Astrocyte (in vitro differentiated cells and primary cell): ENCODE data around the gene CMIP. TPM values are rescaled to one million over a fixed set of nuclear protein-coding genes. Genes with fewer than 3 reads are reported as not detected.

Experiments
- DNase-seq: peaks from one replicate; pipeline ENCODE4 v3.0.0-alpha.2; 2010; ENCODE audit warnings: low read depth
- FAIRE-seq: peaks from 2 replicates; lab custom pipeline; 2011; peaks lifted over from hg19 to GRCh38; lab: Jason Lieb, UNC
- H2AFZ ChIP-seq: 2 replicates; pipeline ENCODE4 v1.6.0; 2012; ENCODE audit warnings: low read depth, low read length, inconsistent platforms
- H3K27ac ChIP-seq: 2 replicates; pipeline ENCODE4 v1.5.1; 2011; ENCODE audit warnings: low read depth, low read length, inconsistent platforms
- H3K27me3 ChIP-seq: 2 replicates; pipeline ENCODE4 v1.6.0; 2011; ENCODE audit warnings: low read length, inconsistent platforms; ENCODE audit not compliant: insufficient read depth
- H3K36me3 ChIP-seq: 2 replicates; pipeline ENCODE4 v1.5.1; 2011; ENCODE audit warnings: low read length, inconsistent platforms; ENCODE audit not compliant: insufficient read depth
- H3K4me1 ChIP-seq: 2 replicates; pipeline ENCODE4 v1.5.1; 2011; ENCODE audit warnings: low read length, inconsistent platforms; ENCODE audit not compliant: insufficient read depth
- H3K4me2 ChIP-seq: 2 replicates; pipeline ENCODE4 v1.6.0; 2012; ENCODE audit warnings: low read length, inconsistent platforms
- H3K4me3 ChIP-seq: 2 replicates; pipeline ENCODE4 v1.5.1; 2011; ENCODE audit warnings: low read depth, mild to moderate bottlenecking, low read length, inconsistent platforms; ENCODE audit not compliant: insufficient read depth
- H3K79me2 ChIP-seq: 2 replicates; pipeline ENCODE4 v1.6.0; 2012; ENCODE audit warnings: mild to moderate bottlenecking, low read length, inconsistent platforms; ENCODE audit not compliant: insufficient read depth
- H3K9ac ChIP-seq: 2 replicates; pipeline ENCODE4 v1.6.0; 2012; ENCODE audit warnings: mild to moderate bottlenecking, low read length, inconsistent platforms
- H3K9me3 ChIP-seq: 2 replicates; pipeline ENCODE4 v1.5.1; 2012; ENCODE audit warnings: low read depth, mild to moderate bottlenecking, low read length, inconsistent platforms; ENCODE audit not compliant: insufficient read depth
- H4K20me1 ChIP-seq: 2 replicates; pipeline ENCODE4 v1.6.0; 2012; ENCODE audit warnings: low read length, inconsistent platforms; ENCODE audit not compliant: insufficient read depth
- H3K27ac Mint-ChIP-seq: one replicate; pipeline ENCODE4 v1.8.0; 2021; ENCODE audit warnings: mild to moderate bottlenecking, mixed read lengths; ENCODE audit not compliant: unreplicated experiment
- H3K27me3 Mint-ChIP-seq: one replicate; pipeline ENCODE4 v1.8.0; 2021; ENCODE audit warnings: low read depth, mixed read lengths; ENCODE audit not compliant: unreplicated experiment
- H3K36me3 Mint-ChIP-seq: one replicate; pipeline ENCODE4 v1.8.0; 2021; ENCODE audit warnings: low read depth, mixed read lengths; ENCODE audit not compliant: unreplicated experiment
- H3K4me1 Mint-ChIP-seq: one replicate; pipeline ENCODE4 v1.8.0; 2021; ENCODE audit warnings: low read depth, mixed read lengths; ENCODE audit not compliant: unreplicated experiment
- H3K4me3 Mint-ChIP-seq: one replicate; pipeline ENCODE4 v1.8.0; 2021; ENCODE audit warnings: mild to moderate bottlenecking, moderate library complexity, mixed read lengths; ENCODE audit not compliant: unreplicated experiment
- H3K9me3 Mint-ChIP-seq: one replicate; pipeline ENCODE4 v1.8.0; 2021; ENCODE audit warnings: mild to moderate bottlenecking, mixed read lengths; ENCODE audit not compliant: unreplicated experiment
- CTCF ChIP-seq: IDR thresholded peaks from 2 replicates; pipeline ENCODE4 v1.5.1; 2011; ENCODE audit warnings: low read depth, mild to moderate bottlenecking, inconsistent platforms, low read length, moderate library complexity; ENCODE audit not compliant: insufficient read depth
- EZH2 ChIP-seq: IDR thresholded peaks from 2 replicates; pipeline ENCODE4 v1.6.1; 2012; ENCODE audit warnings: mild to moderate bottlenecking, low read length, inconsistent platforms; ENCODE audit not compliant: insufficient read depth
- total RNA-seq: library from RNA; stranded (reverse); gene quantifications from 2 replicates; pipeline ENCODE4 v1.2.1, GENCODE V29; 2021

Gene CMIP
- total RNA-seq, 1 donor from 2014 or later = 71.5 TPM

GRCh38 chr16:81620796-81621195 is 176.2 kb downstream of the CMIP start:
- H3K36me3 Mint-ChIP-seq = peaks cover 29% of the 10 kb centered on the region
- Histone ChIP-seq H4K20me1 (peaks cover 73% of the 10 kb centered on the region), H3K79me2 (peaks cover 16% of the 10 kb centered on the region), H3K36me3 (no peaks in the 10 kb centered on the region), H3K4me2 (no peak overlapping the region), H3K9ac (no peak overlapping the region), H3K9me3 (no peaks in the 10 kb centered on the region), H3K27ac (no peak overlapping the region), H3K4me3 (no peak overlapping the region), H3K4me1 (peaks cover 19% of the 10 kb centered on the region), H3K27me3 (no peaks in the 10 kb centered on the region), H2AFZ (no peak overlapping the region)
- no peak for DNase-seq
- no peak overlapping the region for H3K27ac Mint-ChIP-seq
- H3K9me3 Mint-ChIP-seq = peaks cover 4% of the 10 kb centered on the region
- FAIRE-seq = no peak
- H3K4me3 Mint-ChIP-seq = no peak overlapping the region
- H3K4me1 Mint-ChIP-seq = peaks cover 12% of the 10 kb centered on the region
- no peaks in the 10 kb centered on the region for H3K27me3 Mint-ChIP-seq
- TF ChIP-seq CTCF = no peak

- Histone ChIP-seq H3K9ac (no peak overlapping the region), H3K4me1 (peaks cover 19% of the 10 kb centered on the region), H3K4me2 (no peak overlapping the region), H3K27ac (no peak overlapping the region), H3K9me3 (no peaks in the 10 kb centered on the region), H3K79me2 (peaks cover 18% of the 10 kb centered on the region), H4K20me1 (peaks cover 73% of the 10 kb centered on the region), H2AFZ (no peak overlapping the region), H3K27me3 (no peaks in the 10 kb centered on the region), H3K4me3 (no peak overlapping the region), H3K36me3 (no peaks in the 10 kb centered on the region)
- Mint-ChIP-seq H3K36me3 (peaks cover 29% of the 10 kb centered on the region), H3K27ac (no peak overlapping the region), H3K9me3 (peaks cover 4% of the 10 kb centered on the region), H3K4me1 (peaks cover 11% of the 10 kb centered on the region), H3K27me3 (no peaks in the 10 kb centered on the region), H3K4me3 (no peak overlapping the region)
- FAIRE-seq = no peak
- TF ChIP-seq EZH2 (no peak), CTCF (no peak)
- no peak for DNase-seq
Measured at GRCh38 chr16:81621496-81621895, 176.9 kb downstream of the CMIP start.

GRCh38 chr16:81623365-81624102 is 178.9 kb downstream of the CMIP start:
- H3K36me3 ChIP-seq = no peaks in the 10 kb centered on the region
- H3K27me3 ChIP-seq = no peaks in the 10 kb centered on the region
- H3K4me3 Mint-ChIP-seq = no peak overlapping the region
- no peaks in the 10 kb centered on the region for H3K9me3 Mint-ChIP-seq
- H3K27me3 Mint-ChIP-seq = no peaks in the 10 kb centered on the region
- TF ChIP-seq CTCF (peak; percentile 57), EZH2 (no peak)
- H2AFZ ChIP-seq = no peak overlapping the region
- no peak overlapping the region for H3K4me3 ChIP-seq
- peaks cover 2% of the 10 kb centered on the region for H3K4me1 Mint-ChIP-seq
- no peak overlapping the region for H3K9ac ChIP-seq
- H3K79me2 ChIP-seq = peaks cover 9% of the 10 kb centered on the region
- FAIRE-seq (no peak), DNase-seq (no peak)
- H3K4me2 ChIP-seq = no peak overlapping the region
- peak overlapping the region; percentile 20 for H3K27ac Mint-ChIP-seq
- H4K20me1 ChIP-seq = peaks cover 72% of the 10 kb centered on the region
- no peaks in the 10 kb centered on the region for H3K9me3 ChIP-seq
- no peak overlapping the region for H3K27ac ChIP-seq
- H3K36me3 Mint-ChIP-seq = peaks cover 18% of the 10 kb centered on the region
- H3K4me1 ChIP-seq = peaks cover 12% of the 10 kb centered on the region
